Adrenal gland (tissue), 5 donors: Measurements from ENCODE around the gene NCLN.

Source experiments
- CTCF ChIP-seq, 6 experiments: fragments of 450-650 bp in 4 of 6; fragments of 200-600 bp in 2 of 6; sonication (generic) in 1 of 6; IDR thresholded peaks; 1 replicate in 5 of 6; 2 replicates in 1 of 6; pipeline versions ENCODE4 v1.5.1 to v1.8.0; 2016 to 2021; ENCODE audit warnings: antibody characterized with exemption in 6 of 6, mild to moderate bottlenecking in 2 of 6, moderate library complexity in 1 of 6
- POLR2A ChIP-seq, 2 donors: fragments of 450-650 bp; IDR thresholded peaks; one replicate each; pipeline ENCODE4 v1.6.1; 2017; ENCODE audit warnings: antibody characterized with exemption in 2 of 2, mild to moderate bottlenecking in 2 of 2, moderate library complexity in 1 of 2
- donor health status: DM: no; HTN: no; CAD: no.

- TF ChIP-seq POLR2A (IDR thresholded peaks at IDR 0.05), result no peak
- no peak for TF ChIP-seq CTCF (IDR thresholded peaks at IDR 0.05)
Observed at GRCh38 chr19:3253270-3253669, 67.5 kb downstream of the NCLN start.
